Caco-2 (cell line): ENCODE data around the gene NLGN2. TPM values are rescaled to one million over a fixed set of nuclear protein-coding genes. Genes with fewer than 3 reads are reported as not detected.

Experiments used
- BruUV-seq: library from RNA; stranded (reverse); fragments of 400-500 nt; replicated peaks from 2 replicates; lab custom pipeline; 2021; lab: Mats Ljungman, UMichigan
- CTCF ChIA-PET: fragments of 300-600 bp; sonication (Branson Sonifier 250); formaldehyde crosslinking; loops from one replicate; lab custom pipeline; 2022; ENCODE audit warnings: antibody characterized with exemption; lab: Charles Lee
- POLR2A ChIA-PET: fragments of 300-600 bp; sonication (Branson Sonifier 250); formaldehyde crosslinking; loops from one replicate; lab custom pipeline; 2022; ENCODE audit warnings: antibody characterized with exemption; lab: Charles Lee
- DNase-seq, 2 experiments: peaks; one replicate each; pipeline versions ENCODE4 v3.0.0 to v3.0.0-alpha.2; 2020 to 2022
- H3K27me3 ChIP-seq: replicated peaks from 2 replicates; pipeline ENCODE4 v1.6.0; 2011; ENCODE audit warnings: low read length; ENCODE audit not compliant: control insufficient read depth, insufficient read depth
- H3K36me3 ChIP-seq: 2 replicates; pipeline ENCODE4 v1.5.1; 2011; ENCODE audit warnings: low read length; ENCODE audit not compliant: control insufficient read depth, insufficient read depth
- H3K4me1 ChIP-seq: fragments of 250-450 bp; sonication (Bioruptor Pico); 2 replicates; pipeline ENCODE4 v1.5.1; 2020; ENCODE audit warnings: mild to moderate bottlenecking
- H3K4me3 ChIP-seq: 2 replicates; pipeline ENCODE4 v1.5.1; 2011; ENCODE audit warnings: low read depth, mild to moderate bottlenecking, control low read depth, low read length
- H3K9me3 ChIP-seq: fragments of 250-450 bp; sonication (Bioruptor Pico); 2 replicates; pipeline ENCODE4 v1.5.1; 2020; ENCODE audit warnings: mild to moderate bottlenecking, moderate library complexity
- H3K27ac Mint-ChIP-seq: one replicate; pipeline ENCODE4 v1.8.0; 2022; ENCODE audit warnings: mixed read lengths; ENCODE audit not compliant: unreplicated experiment
- H3K27me3 Mint-ChIP-seq: one replicate; pipeline ENCODE4 v1.8.0; 2022; ENCODE audit warnings: mixed read lengths; ENCODE audit not compliant: insufficient read depth, unreplicated experiment
- H3K36me3 Mint-ChIP-seq: one replicate; pipeline ENCODE4 v1.8.0; 2022; ENCODE audit warnings: mild to moderate bottlenecking, mixed read lengths; ENCODE audit not compliant: insufficient read depth, unreplicated experiment
- H3K4me1 Mint-ChIP-seq: one replicate; pipeline ENCODE4 v1.8.0; 2022; ENCODE audit warnings: low read depth, mixed read lengths; ENCODE audit not compliant: unreplicated experiment
- H3K4me3 Mint-ChIP-seq: one replicate; pipeline ENCODE4 v1.8.0; 2022; ENCODE audit warnings: mild to moderate bottlenecking, moderate library complexity, mixed read lengths; ENCODE audit not compliant: unreplicated experiment
- H3K9me3 Mint-ChIP-seq: one replicate; pipeline ENCODE4 v1.8.0; 2022; ENCODE audit warnings: mixed read lengths; ENCODE audit not compliant: unreplicated experiment
- CTCF ChIP-seq, 2 experiments: fragments of 200-600 bp in 1 of 2; IDR thresholded peaks; 1 replicate in 1 of 2; 2 replicates in 1 of 2; pipeline versions ENCODE4 v1.5.1 to v1.8.0; 2011 to 2022; ENCODE audit warnings: antibody characterized with exemption in 1 of 2, control low read depth in 1 of 2, inconsistent platforms in 1 of 2, low read depth in 1 of 2, low read length in 1 of 2, mild to moderate bottlenecking in 1 of 2, moderate library complexity in 1 of 2; ENCODE audit not compliant: insufficient read depth in 1 of 2, severe bottlenecking in 1 of 2, unreplicated experiment in 1 of 2
- intact Hi-C: fragments of 100-400 bp; cut with micrococcal nuclease; formaldehyde crosslinking; loops from one replicate; pipeline ENCODE4 v1.10.0; 2022; ENCODE audit not compliant: unreplicated experiment
- total RNA-seq: library from RNA; stranded (reverse); gene quantifications from 2 replicates; pipeline ENCODE4 v1.2.3, GENCODE V29; 2022

NLGN2 gene
- total RNA-seq, 1 experiment from 2014 or later = 12.6 TPM

GRCh38 chr17:7466318-7466638 lies 58.6 kb downstream of the NLGN2 start:
- intact Hi-C loops = no loop called here
- Histone ChIP-seq H3K36me3 (no peaks in the 10 kb centered on the region), H3K4me3 (no peak overlapping the region), H3K27me3 (no peaks in the 10 kb centered on the region), H3K9me3 (no peaks in the 10 kb centered on the region), H3K4me1 (no peaks in the 10 kb centered on the region)
- no peak for DNase-seq
- Mint-ChIP-seq H3K9me3 (no peaks in the 10 kb centered on the region), H3K27ac (no peak overlapping the region), H3K4me3 (no peak overlapping the region), H3K4me1 (peaks cover 2% of the 10 kb centered on the region), H3K36me3 (peaks cover 33% of the 10 kb centered on the region), H3K27me3 (no peaks in the 10 kb centered on the region)
- no TSS peak for BruUV-seq
- POLR2A ChIA-PET = no interaction called here
- TF ChIP-seq CTCF (IDR thresholded peaks at IDR 0.05; ENCODE audit: insufficient read depth in 1 of 2, low read depth in 1 of 2, low read length in 1 of 2, severe bottlenecking in 1 of 2, unreplicated experiment in 1 of 2) = no peak
- CTCF ChIA-PET = no interaction called here

DNA sequence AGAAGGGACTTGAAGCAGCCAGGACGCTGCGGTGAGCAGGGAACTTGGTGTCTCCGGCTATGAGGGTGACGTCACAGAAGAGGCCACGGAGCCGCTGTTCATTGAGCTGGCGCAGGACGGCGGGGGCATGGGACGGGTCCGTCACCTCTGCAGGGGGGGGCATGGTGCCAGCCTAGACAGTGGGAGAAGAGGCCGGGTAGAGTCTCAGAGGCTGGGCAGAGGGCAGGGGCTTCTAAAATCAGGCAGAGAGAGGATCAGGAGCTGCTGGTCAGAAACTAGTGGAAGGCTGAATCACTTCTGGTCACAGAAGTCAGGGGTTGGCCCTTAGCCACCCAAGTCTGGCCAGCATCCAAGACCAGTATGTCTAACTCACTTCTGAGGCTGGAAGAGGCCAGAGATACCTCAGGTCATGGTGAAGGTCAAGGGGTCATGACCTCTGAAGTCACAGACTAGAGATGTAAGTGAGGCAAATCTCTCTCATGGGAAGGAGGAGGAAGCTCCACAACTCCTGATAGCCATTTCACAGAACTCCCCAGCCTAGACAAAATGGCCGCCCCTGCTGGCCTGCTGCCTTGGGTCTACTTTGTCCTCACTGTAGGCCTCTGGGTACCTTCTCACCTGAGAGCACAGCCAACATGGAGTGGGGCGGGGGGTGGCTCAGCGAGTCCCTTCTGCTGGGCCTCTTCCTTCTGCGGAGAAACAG lies 59.1 kb downstream of the NLGN2 start:
- ChIA-PET CTCF (interaction anchor here (0.5 kb wide), 1 partner anchor 23 kb away, joined by 3 read pairs; no protein-coding TSS in a partner anchor), POLR2A (no interaction called here)
- no peaks in the 10 kb centered on the region for H3K9me3 ChIP-seq
- intact Hi-C loops = no loop called here
- peaks cover 28% of the 10 kb centered on the region for H3K36me3 Mint-ChIP-seq
- no peaks in the 10 kb centered on the region for H3K27me3 Mint-ChIP-seq
- H3K27me3 ChIP-seq = no peaks in the 10 kb centered on the region
- H3K4me1 Mint-ChIP-seq = no peaks in the 10 kb centered on the region
- BruUV-seq = no TSS peak
- no peaks in the 10 kb centered on the region for H3K4me1 ChIP-seq
- no peak overlapping the region for H3K4me3 Mint-ChIP-seq
- H3K36me3 ChIP-seq = no peaks in the 10 kb centered on the region
- H3K4me3 ChIP-seq = no peak overlapping the region
- no peak for TF ChIP-seq CTCF (IDR thresholded peaks at IDR 0.05; ENCODE audit: insufficient read depth in 1 of 2, low read depth in 1 of 2, low read length in 1 of 2, severe bottlenecking in 1 of 2, unreplicated experiment in 1 of 2)
- H3K9me3 Mint-ChIP-seq = no peaks in the 10 kb centered on the region
- no peak for DNase-seq
- no peak overlapping the region for H3K27ac Mint-ChIP-seq

DNA sequence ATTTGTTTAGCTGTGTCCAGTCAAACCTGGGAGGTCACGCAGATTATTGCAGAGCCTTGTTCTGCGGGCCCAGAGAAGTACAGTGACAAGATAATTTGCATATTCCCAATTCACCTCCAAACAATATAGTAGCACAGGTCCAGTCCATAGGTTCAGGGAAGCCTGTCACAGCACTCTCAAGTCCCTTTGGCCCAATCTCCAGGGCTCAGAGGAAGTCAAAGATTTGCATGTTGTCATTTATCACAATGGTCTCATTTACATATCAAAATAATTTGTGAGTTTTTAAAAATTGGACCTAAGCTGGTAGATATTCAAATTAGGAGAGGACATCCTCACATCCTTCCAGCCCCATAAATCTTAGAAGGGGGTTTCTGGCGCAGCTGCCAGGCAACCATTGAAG lies 59.9 kb downstream of the NLGN2 start:
- POLR2A ChIA-PET = no interaction called here
- no peak for DNase-seq
- H3K9me3 ChIP-seq = no peaks in the 10 kb centered on the region
- TF ChIP-seq CTCF (IDR thresholded peaks at IDR 0.05; ENCODE audit: insufficient read depth in 1 of 2, low read depth in 1 of 2, low read length in 1 of 2, severe bottlenecking in 1 of 2, unreplicated experiment in 1 of 2) = no peak
- Mint-ChIP-seq H3K36me3 (peaks cover 26% of the 10 kb centered on the region), H3K4me1 (no peaks in the 10 kb centered on the region), H3K9me3 (no peaks in the 10 kb centered on the region), H3K4me3 (no peak overlapping the region), H3K27me3 (no peaks in the 10 kb centered on the region), H3K27ac (no peak overlapping the region)
- no peaks in the 10 kb centered on the region for H3K36me3 ChIP-seq
- H3K27me3 ChIP-seq = no peaks in the 10 kb centered on the region
- H3K4me1 ChIP-seq = no peaks in the 10 kb centered on the region
- H3K4me3 ChIP-seq = no peak overlapping the region
- intact Hi-C loops = no loop called here
- BruUV-seq = no TSS peak
- CTCF ChIA-PET = interaction anchor here (0.5 kb wide), 1 partner anchor 23 kb away, joined by 3 read pairs; no protein-coding TSS in a partner anchor
